Fibroblast of the conjunctiva (primary cell): ENCODE data around the gene MOV10.

Source experiments
- DNase-seq: peaks from one replicate; pipeline ENCODE4 v3.0.0-alpha.2; 2010; ENCODE audit warnings: low read depth

MOV10 gene

DNA sequence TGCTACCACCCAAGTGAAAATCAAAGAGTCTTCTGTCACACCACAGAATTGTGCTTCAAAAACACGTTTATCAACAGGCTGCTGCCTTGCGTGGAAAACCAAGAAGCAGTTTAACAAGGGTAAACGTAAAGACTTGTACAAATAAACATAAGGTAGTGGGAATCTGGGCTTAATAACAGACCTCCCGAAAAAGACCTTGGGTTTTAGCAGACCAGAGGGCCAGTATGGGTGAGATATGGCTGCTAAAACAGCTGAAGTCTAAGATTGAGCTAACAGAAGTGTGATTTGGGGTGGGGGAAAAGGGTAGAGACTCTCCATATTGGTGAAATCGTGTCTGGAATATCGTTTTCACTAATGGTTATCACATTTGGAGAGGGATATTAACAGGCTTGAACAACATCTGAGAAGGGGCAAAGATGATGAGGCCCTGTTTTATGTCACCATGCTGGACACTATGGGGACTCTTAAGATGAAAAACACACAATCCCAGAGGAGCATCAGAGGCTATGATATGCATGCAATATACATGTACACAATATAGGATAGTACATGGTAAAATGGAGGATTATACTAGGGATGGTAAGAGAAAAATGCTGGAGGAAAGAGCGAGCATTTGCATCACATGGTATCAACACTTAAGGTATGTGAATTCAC lies 1.4 kb downstream of the MOV10 start:
- DNase-seq = no peak

DNA sequence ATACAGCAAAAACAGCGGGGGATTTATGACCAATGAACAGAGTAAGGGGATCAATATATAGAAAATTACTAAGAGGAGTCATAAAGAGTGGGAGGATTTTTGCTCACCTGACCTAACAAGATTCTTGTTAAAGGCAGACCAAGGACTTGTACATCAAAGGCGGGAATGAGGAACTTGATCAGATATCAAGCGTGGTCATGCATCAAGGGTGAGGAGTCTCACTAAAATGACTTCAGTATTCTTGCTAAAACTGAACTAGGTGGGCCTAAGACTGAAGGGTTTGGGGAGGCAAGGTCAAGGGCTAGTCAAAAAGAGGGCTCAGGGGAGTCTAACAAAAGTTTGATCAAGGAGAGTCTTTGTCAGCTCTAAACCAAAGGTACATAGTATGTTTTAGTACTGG lies 2.1 kb downstream of the MOV10 start:
- no peak for DNase-seq

DNA sequence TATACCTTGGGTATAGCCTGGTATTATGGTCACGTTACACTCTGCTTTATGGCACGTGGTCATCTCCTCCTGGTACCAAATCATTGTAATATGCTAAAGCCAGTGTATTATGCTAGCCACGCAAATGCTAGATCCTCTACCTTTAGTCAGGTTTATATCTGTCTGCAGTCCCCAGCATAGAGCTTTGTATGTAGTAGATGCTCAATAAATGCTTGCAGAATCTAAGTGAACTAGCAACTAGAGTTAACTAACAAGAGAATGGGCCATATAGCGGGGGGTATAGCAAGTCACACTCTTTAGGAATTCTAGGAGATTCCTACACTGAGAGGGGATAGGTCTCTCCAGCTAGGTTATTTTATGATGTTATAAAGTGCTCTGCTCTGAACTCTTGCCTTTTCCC lies 3.0 kb downstream of the MOV10 start:
- no peak for DNase-seq

DNA sequence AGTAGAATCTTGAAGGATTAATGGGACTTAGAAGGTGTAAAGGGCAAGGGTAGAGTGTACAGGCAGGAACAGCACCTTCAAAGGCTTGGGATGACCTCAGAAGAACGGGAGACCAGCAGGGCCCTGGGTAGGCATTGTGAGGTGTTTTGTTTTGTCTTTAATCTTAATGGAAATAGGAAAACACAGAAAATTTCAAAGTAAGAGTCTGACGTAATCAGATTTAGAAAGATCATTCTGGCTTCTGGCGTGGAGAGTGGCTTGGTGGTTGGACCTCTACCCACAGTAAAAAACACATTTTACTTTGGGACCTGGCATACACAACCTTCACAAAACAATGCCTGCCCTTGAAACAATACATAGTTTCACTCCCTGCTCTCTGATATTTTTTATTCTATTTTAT lies 4.1 kb downstream of the MOV10 start:
- no peak for DNase-seq

DNA sequence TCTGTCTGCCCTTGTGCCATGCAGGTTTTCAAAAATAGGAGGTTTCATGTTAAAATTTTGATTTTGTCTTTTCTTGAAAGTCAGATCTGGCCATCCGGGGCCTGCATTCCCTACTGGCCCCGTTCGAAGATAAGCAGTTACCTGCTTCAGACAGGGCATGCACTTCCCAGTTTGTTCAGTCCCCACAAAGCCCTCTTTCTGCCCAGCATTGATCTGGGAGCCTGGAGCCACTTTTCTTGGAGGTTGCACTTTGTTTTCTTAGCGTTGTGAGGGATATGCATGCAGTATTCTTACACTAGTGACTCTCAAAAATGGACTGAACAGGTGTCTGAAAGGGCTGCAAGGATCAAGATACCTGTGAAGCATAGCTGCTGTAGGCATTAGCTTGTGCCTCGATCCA lies 11.5 kb downstream of the MOV10 start:
- DNase-seq = no peak

DNA sequence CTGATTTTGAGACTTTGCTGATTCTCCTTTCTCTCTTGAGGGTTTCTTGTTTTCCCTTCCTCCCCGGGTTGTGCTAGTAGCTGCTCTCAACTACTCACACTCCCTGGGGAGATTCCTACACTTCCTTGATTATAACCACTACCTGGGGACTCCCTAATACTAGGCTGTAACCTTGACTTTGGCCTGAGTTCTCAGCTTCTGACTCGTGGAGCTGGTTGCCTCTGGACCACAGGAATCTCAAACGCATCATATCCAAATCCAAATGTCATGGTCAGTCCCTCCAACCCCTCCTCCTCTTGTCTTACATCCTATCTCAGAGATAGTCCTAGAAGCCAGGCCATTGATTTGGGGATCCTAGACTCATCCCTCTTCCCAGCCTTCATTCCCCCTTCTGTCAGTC lies 12.0 kb downstream of the MOV10 start:
- DNase-seq = no peak

DNA sequence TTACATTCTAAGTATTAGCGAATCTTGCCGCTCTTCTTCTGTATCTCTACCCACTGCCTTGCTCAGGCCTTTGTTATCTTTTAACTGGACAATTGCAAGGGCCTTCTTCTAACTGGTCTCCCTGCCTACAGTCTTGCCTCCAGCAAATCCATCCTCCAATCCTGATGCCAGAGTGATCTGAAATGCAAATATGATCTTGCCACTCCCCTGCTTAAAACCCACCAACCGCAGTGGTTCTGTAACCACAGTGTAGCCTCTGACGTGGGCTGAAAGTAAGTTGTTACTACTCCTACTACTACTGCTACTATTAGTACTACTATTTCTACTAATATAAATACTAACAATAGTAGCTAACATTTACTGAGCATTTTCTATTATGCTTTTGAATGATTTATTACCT lies 12.4 kb downstream of the MOV10 start:
- DNase-seq = no peak

DNA sequence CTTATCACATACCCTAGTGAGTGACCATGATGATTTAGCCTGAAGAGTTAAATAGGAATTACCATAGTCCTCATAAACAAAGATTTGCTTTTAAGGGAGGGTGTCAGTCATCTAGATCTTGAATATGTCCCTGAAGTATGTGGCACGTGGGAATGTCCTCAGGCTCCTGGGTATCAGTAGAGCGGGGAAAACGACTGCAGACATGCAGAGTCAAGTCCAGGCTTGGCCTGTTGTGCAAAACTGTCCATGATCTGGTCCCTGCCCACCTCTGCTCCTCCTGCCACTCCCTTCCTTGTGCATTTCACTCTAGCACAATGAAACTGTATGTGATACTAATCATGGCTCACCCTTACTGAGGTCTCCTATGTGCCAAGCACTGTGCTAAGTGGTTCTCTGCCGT lies 12.9 kb downstream of the MOV10 start:
- no peak for DNase-seq

DNA sequence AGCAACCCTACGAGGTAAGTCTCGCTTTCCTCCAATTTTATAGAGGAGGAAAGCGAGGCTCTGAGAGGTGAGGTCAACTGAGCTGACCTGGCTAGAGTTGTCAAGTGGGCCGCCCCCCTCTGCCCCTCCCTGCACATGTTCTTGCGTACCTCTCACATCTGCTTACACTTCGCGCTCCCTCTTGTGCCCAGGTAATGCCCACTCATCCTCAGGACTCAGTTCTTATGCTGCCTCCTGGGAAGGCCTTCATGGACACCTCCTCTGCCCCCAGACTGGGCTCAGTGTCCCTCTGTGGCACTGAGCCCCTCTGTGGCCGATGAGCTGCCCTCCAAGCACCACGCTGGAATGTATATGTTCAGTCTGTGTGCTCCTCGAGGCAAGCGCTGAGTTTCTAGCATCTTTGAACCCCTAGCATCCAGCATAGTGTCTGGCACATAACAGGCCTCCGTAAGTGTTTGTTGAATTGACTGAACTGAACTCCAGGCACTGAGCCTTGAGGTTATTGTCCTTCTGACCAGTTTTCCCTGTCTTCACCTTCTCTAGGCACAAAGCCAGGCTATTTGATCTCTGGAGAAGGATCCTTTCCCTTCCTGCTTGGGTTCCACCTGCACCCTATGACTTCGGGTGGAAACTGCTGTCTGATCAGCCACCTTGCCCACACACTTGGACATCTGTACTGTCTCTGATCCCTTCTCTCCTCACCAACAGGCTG lies 13.5 kb downstream of the MOV10 start:
- DNase-seq = no peak

DNA sequence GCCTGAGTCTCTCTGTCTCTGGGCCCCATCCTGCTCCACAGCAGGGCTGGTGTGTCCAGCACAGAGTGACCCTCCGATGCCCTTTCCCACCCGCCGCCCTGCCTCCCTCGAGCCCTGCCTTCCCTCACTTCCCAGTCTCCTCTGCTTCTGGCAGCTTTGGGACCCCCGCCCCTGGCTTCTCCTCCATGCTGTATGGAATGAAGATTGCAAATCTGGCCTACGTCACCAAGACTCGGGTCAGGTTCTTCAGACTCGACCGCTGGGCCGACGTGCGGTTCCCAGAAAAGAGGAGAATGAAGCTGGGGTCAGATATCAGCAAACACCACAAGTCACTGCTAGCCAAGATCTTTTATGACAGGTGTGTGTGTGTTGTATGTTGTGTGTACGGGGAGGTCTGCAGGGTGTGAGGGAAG lies 14.3 kb downstream of the MOV10 start:
- DNase-seq = no peak

DNA sequence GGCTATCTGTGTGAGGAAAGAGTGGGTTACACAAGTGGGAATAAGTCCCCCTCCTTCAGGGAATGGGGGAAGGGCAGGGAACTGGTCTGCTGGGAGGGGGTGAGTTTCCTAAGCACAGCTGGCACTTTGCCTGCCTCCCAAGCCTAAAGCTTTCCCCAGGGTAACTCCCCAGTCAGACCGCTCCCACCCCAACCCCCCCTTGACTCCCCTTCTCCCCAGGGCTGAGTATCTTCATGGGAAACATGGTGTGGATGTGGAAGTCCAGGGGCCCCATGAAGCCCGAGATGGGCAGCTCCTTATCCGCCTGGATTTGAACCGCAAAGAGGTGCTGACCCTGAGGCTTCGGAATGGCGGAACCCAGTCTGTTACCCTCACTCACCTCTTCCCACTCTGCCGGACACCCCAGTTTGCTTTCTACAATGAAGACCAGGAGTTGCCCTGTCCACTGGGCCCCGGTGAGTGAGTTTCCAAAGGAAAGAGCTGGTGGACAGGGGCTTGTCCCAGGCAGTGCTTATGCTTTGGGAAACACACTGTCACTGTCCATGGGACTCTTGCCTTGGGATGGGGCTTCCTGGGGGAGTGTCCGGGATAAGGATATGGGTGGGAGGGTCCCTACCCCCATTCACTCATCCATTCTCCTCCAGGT lies 14.9 kb downstream of the MOV10 start:
- no peak for DNase-seq

DNA sequence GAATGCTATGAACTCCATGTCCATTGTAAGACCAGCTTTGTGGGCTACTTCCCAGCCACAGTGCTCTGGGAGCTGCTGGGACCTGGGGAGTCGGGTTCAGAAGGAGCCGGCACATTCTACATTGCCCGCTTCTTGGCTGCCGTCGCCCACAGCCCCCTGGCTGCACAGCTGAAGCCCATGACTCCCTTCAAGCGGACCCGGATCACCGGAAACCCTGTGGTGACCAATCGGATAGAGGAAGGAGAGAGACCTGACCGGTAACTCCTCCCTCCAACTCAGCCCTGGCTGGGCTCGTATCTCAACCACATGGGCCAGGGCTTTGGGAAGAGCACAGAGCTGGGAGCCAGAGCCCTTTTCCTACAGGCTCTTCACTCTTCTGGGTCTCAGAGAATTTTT lies 15.4 kb downstream of the MOV10 start:
- no peak for DNase-seq

DNA sequence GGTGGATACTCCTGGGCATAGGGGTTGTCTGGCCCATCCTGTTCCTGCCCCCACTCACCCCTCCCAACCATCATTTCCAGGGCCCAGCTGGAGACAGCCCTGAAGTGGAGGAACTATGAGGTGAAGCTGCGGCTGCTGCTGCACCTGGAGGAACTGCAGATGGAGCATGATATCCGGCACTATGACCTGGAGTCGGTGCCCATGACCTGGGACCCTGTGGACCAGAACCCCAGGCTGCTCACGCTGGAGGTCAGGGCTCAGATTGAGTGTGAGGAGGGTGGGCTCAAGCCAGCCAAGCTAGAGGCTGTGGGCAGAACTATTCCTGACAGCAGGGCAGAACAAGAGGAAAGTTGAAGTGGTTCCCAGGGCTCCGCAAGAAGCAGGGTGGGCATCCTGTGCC lies 18.2 kb downstream of the MOV10 start:
- no peak for DNase-seq

DNA sequence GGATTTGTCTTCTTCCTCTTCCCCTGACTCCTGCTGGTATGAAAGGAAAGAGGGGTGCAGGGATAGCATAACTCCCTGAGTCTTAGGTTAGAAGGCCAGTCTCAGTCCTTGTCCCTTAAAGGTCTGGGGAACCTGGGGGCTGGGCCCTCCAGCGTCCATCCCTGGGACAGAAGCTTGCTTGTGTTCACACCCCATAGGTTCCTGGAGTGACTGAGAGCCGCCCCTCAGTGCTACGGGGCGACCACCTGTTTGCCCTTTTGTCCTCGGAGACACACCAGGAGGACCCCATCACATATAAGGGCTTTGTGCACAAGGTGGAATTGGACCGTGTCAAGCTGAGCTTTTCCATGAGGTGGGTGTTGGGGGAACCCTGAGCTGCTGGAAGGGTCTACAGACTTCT lies 19.4 kb downstream of the MOV10 start:
- no peak for DNase-seq

DNA sequence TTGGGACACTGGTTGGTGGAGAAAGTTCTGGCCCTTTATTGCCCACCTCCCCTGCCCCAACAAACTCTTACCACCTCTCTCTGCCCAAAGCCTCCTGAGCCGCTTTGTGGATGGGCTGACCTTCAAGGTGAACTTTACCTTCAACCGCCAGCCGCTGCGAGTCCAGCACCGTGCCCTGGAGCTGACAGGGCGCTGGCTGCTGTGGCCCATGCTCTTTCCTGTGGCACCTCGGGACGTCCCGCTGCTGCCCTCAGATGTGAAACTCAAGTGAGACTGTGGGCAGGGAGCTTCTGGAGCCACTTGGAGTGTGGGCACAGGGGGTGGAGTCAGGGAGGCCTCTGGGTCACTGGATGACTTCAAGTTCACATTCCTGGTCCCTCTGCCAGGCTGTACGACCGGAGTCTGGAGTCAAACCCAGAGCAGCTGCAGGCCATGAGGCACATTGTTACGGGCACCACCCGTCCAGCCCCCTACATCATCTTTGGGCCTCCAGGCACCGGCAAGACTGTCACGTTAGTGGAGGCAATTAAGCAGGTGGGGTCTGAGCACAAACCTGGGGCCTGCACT lies 20.0 kb downstream of the MOV10 start:
- DNase-seq = no peak

DNA sequence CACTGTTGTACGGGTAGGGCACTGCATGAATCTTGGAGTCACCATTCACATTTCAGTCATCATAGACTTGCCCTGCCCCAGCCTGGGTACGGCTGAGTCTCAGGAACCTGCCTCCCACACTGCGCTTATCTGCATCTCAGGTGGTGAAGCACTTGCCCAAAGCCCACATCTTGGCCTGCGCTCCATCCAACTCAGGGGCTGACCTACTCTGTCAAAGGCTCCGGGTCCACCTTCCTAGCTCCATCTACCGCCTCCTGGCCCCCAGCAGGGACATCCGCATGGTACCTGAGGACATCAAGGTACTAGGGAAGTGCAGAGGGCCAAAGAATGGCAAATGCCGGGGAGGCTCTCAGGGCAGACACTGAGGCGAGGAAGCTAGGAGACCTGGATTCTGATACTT lies 20.8 kb downstream of the MOV10 start:
- no peak for DNase-seq

DNA sequence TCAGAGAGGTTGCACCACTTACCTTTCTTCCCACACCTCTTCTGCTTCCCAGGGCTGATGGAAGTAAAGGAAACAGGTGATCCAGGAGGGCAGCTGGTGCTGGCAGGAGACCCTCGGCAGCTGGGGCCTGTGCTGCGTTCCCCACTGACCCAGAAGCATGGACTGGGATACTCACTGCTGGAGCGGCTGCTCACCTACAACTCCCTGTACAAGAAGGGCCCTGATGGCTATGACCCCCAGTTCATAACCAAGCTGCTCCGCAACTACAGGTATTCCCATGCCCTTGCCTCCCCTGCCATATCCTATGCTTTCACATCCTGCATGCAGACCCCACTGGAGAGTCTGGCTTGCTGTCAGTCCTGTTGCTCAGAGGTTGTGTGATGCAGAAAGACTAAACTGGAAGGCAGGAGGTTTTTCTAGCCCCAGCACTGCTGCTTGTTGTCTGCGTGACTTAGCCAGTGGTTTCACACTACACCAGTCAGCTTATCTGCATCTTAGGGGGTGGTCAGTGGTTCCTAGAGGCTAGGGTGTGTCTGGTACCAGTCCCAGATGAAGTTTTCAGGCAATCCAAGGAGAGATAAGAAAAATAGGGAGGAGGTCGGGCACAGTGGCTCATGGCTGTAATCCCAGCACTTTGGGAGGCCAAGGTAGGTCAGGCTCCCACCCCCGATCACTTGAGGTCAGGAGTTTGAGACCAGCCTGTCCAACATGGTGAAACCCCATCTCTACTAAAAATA lies 22.3 kb downstream of the MOV10 start:
- DNase-seq = no peak

DNA sequence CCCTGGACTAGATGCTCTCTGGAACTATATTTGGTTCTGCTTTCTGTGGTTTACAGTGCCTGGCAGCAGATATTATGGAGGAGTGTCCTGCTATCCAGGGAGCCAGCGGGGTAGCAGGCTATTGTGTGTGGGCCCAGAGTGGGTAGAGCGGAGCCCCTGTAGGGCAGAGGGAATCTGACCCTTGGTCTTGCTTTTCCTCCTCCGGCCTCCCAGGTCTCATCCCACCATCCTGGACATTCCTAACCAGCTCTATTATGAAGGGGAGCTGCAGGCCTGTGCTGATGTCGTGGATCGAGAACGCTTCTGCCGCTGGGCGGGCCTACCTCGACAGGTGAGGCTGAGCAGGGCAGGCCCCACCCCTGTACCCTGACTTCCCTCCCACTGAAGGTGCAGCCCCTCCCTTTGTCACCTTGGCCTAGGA lies 23.3 kb downstream of the MOV10 start:
- DNase-seq = no peak

DNA sequence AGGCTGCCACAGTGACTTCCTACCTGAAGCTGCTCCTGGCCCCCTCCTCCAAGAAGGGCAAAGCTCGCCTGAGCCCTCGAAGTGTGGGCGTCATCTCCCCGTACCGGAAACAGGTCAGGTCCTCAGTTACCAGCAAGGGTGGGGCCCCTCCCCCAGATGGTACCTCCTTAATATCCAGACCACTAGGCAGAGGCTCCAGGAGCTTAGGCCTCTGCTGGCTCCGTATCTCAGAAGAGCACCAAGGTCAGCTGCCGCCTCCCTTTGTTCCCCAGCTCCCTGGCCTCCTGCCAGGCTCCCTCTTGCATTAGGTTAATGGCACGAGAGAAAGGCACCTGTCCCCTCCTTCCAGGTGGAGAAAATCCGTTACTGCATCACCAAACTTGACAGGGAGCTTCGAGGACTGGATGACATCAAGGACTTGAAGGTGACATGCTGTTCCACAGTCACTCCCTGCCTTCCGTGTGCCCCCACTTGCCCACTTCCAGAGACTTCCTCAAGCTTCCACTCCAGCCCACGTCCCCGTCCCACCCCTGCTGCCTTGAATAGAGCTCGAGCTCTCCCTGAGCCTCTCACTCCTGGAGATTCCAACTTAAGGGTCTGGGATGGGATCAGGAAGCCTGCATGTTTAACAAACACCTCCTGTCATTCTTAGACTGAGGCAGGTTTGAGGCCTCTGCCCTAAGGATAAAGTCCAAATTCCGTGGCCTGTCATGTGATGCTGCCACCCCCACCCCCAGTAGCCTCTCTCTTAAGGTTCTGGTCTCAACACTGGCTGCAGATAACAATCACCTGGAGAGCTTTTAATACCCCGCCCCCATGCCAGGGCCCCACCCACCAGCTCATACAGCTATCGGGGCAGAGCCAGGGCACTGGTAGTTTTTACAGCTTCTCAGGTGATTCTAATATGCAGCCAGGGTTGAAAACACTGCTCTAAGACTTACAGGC lies 24.2 kb downstream of the MOV10 start:
- no peak for DNase-seq

DNA sequence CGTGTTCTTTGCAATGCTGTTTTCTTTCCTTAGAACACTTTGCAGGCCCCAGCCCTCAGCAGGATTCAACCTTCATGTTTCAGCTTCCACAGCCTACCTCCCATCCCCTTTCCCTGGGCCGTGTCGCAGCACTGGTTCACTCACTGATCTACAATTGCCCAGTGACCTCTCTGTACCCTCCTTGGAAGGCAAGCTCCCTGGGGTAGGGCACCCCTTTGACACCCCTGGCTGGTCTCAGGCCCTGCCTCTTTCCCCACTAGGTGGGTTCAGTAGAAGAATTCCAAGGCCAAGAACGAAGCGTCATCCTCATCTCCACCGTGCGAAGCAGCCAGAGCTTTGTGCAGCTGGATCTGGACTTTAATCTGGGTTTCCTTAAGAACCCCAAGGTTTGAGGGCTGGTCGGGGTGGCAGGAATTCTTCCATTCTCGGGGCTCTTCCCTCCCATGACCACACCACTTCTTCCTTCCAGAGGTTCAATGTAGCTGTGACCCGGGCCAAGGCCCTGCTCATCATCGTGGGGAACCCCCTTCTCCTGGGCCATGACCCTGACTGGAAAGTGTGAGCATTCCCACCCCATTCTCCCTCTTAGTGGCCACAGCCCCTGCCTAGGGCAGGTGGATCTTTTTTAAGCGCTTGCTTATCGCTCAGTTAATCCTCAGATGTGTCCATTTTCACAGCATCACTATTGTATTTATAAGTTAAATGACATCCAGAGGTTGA lies 25.1 kb downstream of the MOV10 start:
- DNase-seq = no peak
